HUES48 (cell line): ENCODE results near the gene CALML4.
"Not testable (repeated sequence)": the region's sequence is repeated elsewhere in the genome, so short reads cannot be mapped to it uniquely, and the experiment has no call there.

ENCODE experiments used
- H3K27ac ChIP-seq: one replicate; pipeline ENCODE4 v1.7.0; 2013; ENCODE audit warnings: low read depth, low read length, inconsistent platforms
- H3K27me3 ChIP-seq: 2 replicates; pipeline ENCODE4 v1.6.1; 2013; ENCODE audit warnings: mild to moderate bottlenecking, low read length; ENCODE audit not compliant: control insufficient read depth, insufficient read depth
- H3K36me3 ChIP-seq: 2 replicates; pipeline ENCODE4 v1.6.1; 2013; ENCODE audit warnings: low read length; ENCODE audit not compliant: control insufficient read depth, insufficient read depth
- H3K4me1 ChIP-seq: 2 replicates; pipeline ENCODE4 v1.6.1; 2013; ENCODE audit warnings: mild to moderate bottlenecking, low read length; ENCODE audit not compliant: control insufficient read depth, insufficient read depth
- H3K4me3 ChIP-seq: 2 replicates; pipeline ENCODE4 v1.5.1; 2013; ENCODE audit warnings: mild to moderate bottlenecking, low read depth, low read length
- H3K9ac ChIP-seq: 2 replicates; pipeline ENCODE4 v1.6.1; 2013; ENCODE audit warnings: mild to moderate bottlenecking, low read depth, low read length, moderate library complexity
- H3K9me3 ChIP-seq: 2 replicates; pipeline ENCODE4 v1.6.1; 2013; ENCODE audit warnings: low read length; ENCODE audit not compliant: control insufficient read depth, insufficient read depth

The CALML4 gene

GRCh38 chr15:68224108-68224507, 19.0 kb upstream of the CALML4 start:
- H3K4me1 ChIP-seq, result peaks cover 5% of the 10 kb centered on the region; the same call in 1 of the 2 replicates
- H3K27me3 ChIP-seq, result no peaks in the 10 kb centered on the region
- H3K9me3 ChIP-seq, result peaks cover 4% of the 10 kb centered on the region; the same call in 1 of the 2 replicates
- no peak overlapping the region for H3K27ac ChIP-seq
- no peak overlapping the region for H3K9ac ChIP-seq
- H3K36me3 ChIP-seq, result peaks cover 6% of the 10 kb centered on the region
- no peak overlapping the region for H3K4me3 ChIP-seq

- no peaks in the 10 kb centered on the region for H3K27me3 ChIP-seq
- H3K36me3 ChIP-seq, result peaks cover 15% of the 10 kb centered on the region
- H3K9ac ChIP-seq, result no peak overlapping the region
- peaks cover 2% of the 10 kb centered on the region; the same call in 1 of the 2 replicates for H3K4me1 ChIP-seq
- H3K4me3 ChIP-seq, result no peak overlapping the region
- no peak overlapping the region for H3K27ac ChIP-seq
- H3K9me3 ChIP-seq, result peaks cover 4% of the 10 kb centered on the region; the same call in 1 of the 2 replicates
Measured at GRCh38 chr15:68223171-68223570, 18.0 kb upstream of the CALML4 start.

- H3K27me3 ChIP-seq, H3K4me1 ChIP-seq, H3K9me3 ChIP-seq, H3K27ac ChIP-seq, H3K4me3 ChIP-seq, H3K9ac ChIP-seq: not testable (repeated sequence)
- peaks cover 19% of the 10 kb centered on the region for H3K36me3 ChIP-seq
Measured at GRCh38 chr15:68222432-68222743, 17.3 kb upstream of the CALML4 start.

- not testable (repeated sequence) for H3K9ac ChIP-seq, H3K27me3 ChIP-seq, H3K4me1 ChIP-seq, H3K9me3 ChIP-seq, H3K27ac ChIP-seq, H3K4me3 ChIP-seq
- peaks cover 25% of the 10 kb centered on the region for H3K36me3 ChIP-seq
Measured at GRCh38 chr15:68221530-68222431, 16.6 kb upstream of the CALML4 start.

GRCh38 chr15:68220967-68221366, 15.8 kb upstream of the CALML4 start:
- Histone ChIP-seq H3K4me3 (no peak overlapping the region), H3K9me3 (peaks cover 4% of the 10 kb centered on the region; the same call in 1 of the 2 replicates), H3K27me3 (no peaks in the 10 kb centered on the region), H3K9ac (no peak overlapping the region), H3K4me1 (no peaks in the 10 kb centered on the region), H3K27ac (no peak overlapping the region), H3K36me3 (peaks cover 33% of the 10 kb centered on the region)

- no peak overlapping the region for H3K9ac ChIP-seq
- H3K4me1 ChIP-seq, result no peaks in the 10 kb centered on the region
- no peak overlapping the region for H3K4me3 ChIP-seq
- no peaks in the 10 kb centered on the region for H3K27me3 ChIP-seq
- peaks cover 38% of the 10 kb centered on the region for H3K36me3 ChIP-seq
- H3K27ac ChIP-seq, result no peak overlapping the region
- peaks cover 4% of the 10 kb centered on the region; the same call in 1 of the 2 replicates for H3K9me3 ChIP-seq
Measured at GRCh38 chr15:68220489-68220888, 15.4 kb upstream of the CALML4 start.

GRCh38 chr15:68218847-68219798, 14.0 kb upstream of the CALML4 start:
- Histone ChIP-seq H3K27me3 (no peaks in the 10 kb centered on the region), H3K9ac (no peak overlapping the region), H3K4me3 (no peak overlapping the region), H3K4me1 (no peaks in the 10 kb centered on the region), H3K36me3 (peaks cover 40% of the 10 kb centered on the region), H3K27ac (no peak overlapping the region), H3K9me3 (peaks cover 4% of the 10 kb centered on the region; the same call in 1 of the 2 replicates)

GRCh38 chr15:68218331-68218730, 13.2 kb upstream of the CALML4 start:
- Histone ChIP-seq H3K9me3 (peaks cover 2% of the 10 kb centered on the region; the same call in 1 of the 2 replicates), H3K4me1 (no peaks in the 10 kb centered on the region), H3K27ac (no peak overlapping the region), H3K9ac (no peak overlapping the region), H3K36me3 (peaks cover 40% of the 10 kb centered on the region), H3K27me3 (no peaks in the 10 kb centered on the region), H3K4me3 (no peak overlapping the region)

- Histone ChIP-seq H3K4me1 (no peaks in the 10 kb centered on the region), H3K9ac (no peak overlapping the region), H3K36me3 (peaks cover 40% of the 10 kb centered on the region), H3K4me3 (no peak overlapping the region), H3K9me3 (no peaks in the 10 kb centered on the region), H3K27ac (no peak overlapping the region), H3K27me3 (no peaks in the 10 kb centered on the region)
Measured at GRCh38 chr15:68217341-68217740, 12.2 kb upstream of the CALML4 start.

- Histone ChIP-seq H3K9me3 (no peaks in the 10 kb centered on the region), H3K27me3 (no peaks in the 10 kb centered on the region), H3K36me3 (peaks cover 48% of the 10 kb centered on the region), H3K4me3 (no peak overlapping the region), H3K4me1 (peaks cover 3% of the 10 kb centered on the region; the same call in 1 of the 2 replicates), H3K9ac (no peak overlapping the region), H3K27ac (no peak overlapping the region)
Measured at GRCh38 chr15:68214838-68215254, 9.7 kb upstream of the CALML4 start.
